Endothelial cell of umbilical vein (primary cell): ENCODE data around the gene DAB1. TPM values are rescaled to one million over a fixed set of nuclear protein-coding genes. Genes with fewer than 3 reads are reported as not detected.

Experiments
- BruUV-seq: library from RNA; stranded (reverse); fragments of 400-500 nt; replicated peaks from 2 replicates; lab custom pipeline; 2021; lab: Mats Ljungman, UMichigan
- CTCF ChIA-PET: fragments of 300-600, 350-600 bp; sonication (Branson Sonifier 250); formaldehyde crosslinking; loops from one replicate; lab custom pipeline; 2021; ENCODE audit warnings: antibody characterized with exemption, inconsistent platforms; lab: Charles Lee
- POLR2A ChIA-PET: fragments of 300-600, 350-600 bp; sonication (Branson Sonifier 250); formaldehyde crosslinking; loops from one replicate; lab custom pipeline; 2021; ENCODE audit warnings: antibody characterized with exemption, inconsistent platforms; lab: Charles Lee
- DNase-seq: peaks from one replicate; pipeline ENCODE4 v3.0.0-alpha.2; 2011; ENCODE audit warnings: low read depth, low spot score
- FAIRE-seq: peaks from 2 replicates; lab custom pipeline; 2011; peaks lifted over from hg19 to GRCh38; lab: Jason Lieb, UNC
- H2AFZ ChIP-seq: 2 replicates; pipeline ENCODE4 v1.6.0; 2012; ENCODE audit warnings: low read depth, low read length, control low read depth, inconsistent platforms
- H3K27ac ChIP-seq: 2 replicates; pipeline ENCODE4 v1.5.1; 2011; ENCODE audit warnings: low read depth, mild to moderate bottlenecking, control low read depth, low read length, moderate library complexity; ENCODE audit not compliant: insufficient read depth
- H3K27me3 ChIP-seq, 2 experiments: 2 replicates each; pipeline versions ENCODE4 v1.6.0 to v1.6.1; 2011; ENCODE audit warnings: low read length in 2 of 2, mixed read lengths in 1 of 2; ENCODE audit not compliant: control insufficient read depth in 2 of 2, insufficient read depth in 2 of 2
- H3K36me3 ChIP-seq, 2 experiments: 2 replicates in 1 of 2; 3 replicates in 1 of 2; pipeline ENCODE4 v1.5.1; 2011; ENCODE audit warnings: low read length in 2 of 2, mild to moderate bottlenecking in 1 of 2, moderate library complexity in 1 of 2; ENCODE audit not compliant: control insufficient read depth in 2 of 2, insufficient read depth in 2 of 2; ENCODE audit errors: extremely low read depth in 1 of 2
- H3K4me1 ChIP-seq: 3 replicates; pipeline ENCODE4 v1.5.1; 2011; ENCODE audit warnings: mild to moderate bottlenecking, low read length; ENCODE audit not compliant: control insufficient read depth, insufficient read depth; ENCODE audit errors: extremely low read depth
- H3K4me2 ChIP-seq: 2 replicates; pipeline ENCODE4 v1.6.1; 2011; ENCODE audit warnings: low read length, control low read depth, mixed read lengths; ENCODE audit not compliant: insufficient read depth
- H3K4me3 ChIP-seq, 3 experiments: fragments of 200-600 bp in 1 of 3; sonication (generic), shearing (Covaris generic) in 1 of 3; replicated peaks in 1 of 3; 2 replicates each; pipeline ENCODE4 v1.5.1; 2011 to 2016; ENCODE audit warnings: control low read depth in 3 of 3, low read length in 3 of 3, mild to moderate bottlenecking in 2 of 3, inconsistent platforms in 1 of 3, low read depth in 1 of 3, moderate library complexity in 1 of 3; ENCODE audit not compliant: insufficient read depth in 1 of 3
- H3K79me2 ChIP-seq: 2 replicates; pipeline ENCODE4 v1.6.0; 2012; ENCODE audit warnings: low read length, inconsistent platforms; ENCODE audit not compliant: control insufficient read depth, insufficient read depth
- H3K9ac ChIP-seq: replicated peaks from 2 replicates; pipeline ENCODE3; 2011; ENCODE audit warnings: low read length, control low read depth; ENCODE audit not compliant: insufficient read depth; ENCODE audit errors: extremely low read depth
- H3K9me1 ChIP-seq: replicated peaks from 3 replicates; pipeline ENCODE4 v1.6.0; 2011; ENCODE audit warnings: mild to moderate bottlenecking, low read length; ENCODE audit not compliant: control insufficient read depth, insufficient read depth; ENCODE audit errors: extremely low read depth
- H3K9me3 ChIP-seq: replicated peaks from 2 replicates; pipeline ENCODE4 v1.5.1; 2012; ENCODE audit warnings: low read length, inconsistent platforms; ENCODE audit not compliant: control insufficient read depth, insufficient read depth
- H4K20me1 ChIP-seq: replicated peaks from 2 replicates; pipeline ENCODE3; 2011; ENCODE audit warnings: mild to moderate bottlenecking, low read length; ENCODE audit not compliant: control insufficient read depth, insufficient read depth; ENCODE audit errors: extremely low read depth
- EZH2 ChIP-seq: IDR thresholded peaks from 2 replicates; pipeline ENCODE4 v1.6.1; 2012; ENCODE audit warnings: borderline replicate concordance, low read depth, mild to moderate bottlenecking, moderate library complexity, low read length, inconsistent platforms; ENCODE audit not compliant: severe bottlenecking
- FOS ChIP-seq: IDR thresholded peaks from 2 replicates; pipeline ENCODE4 v1.6.1; 2011; ENCODE audit warnings: mild to moderate bottlenecking, low read length, moderate library complexity, borderline replicate concordance; ENCODE audit not compliant: insufficient read depth
- GATA2 ChIP-seq: IDR thresholded peaks from 2 replicates; pipeline ENCODE4 v1.7.0; 2011; ENCODE audit warnings: low read depth, mild to moderate bottlenecking, moderate library complexity, mixed read lengths, low read length; ENCODE audit not compliant: insufficient read length, insufficient read depth
- JUN ChIP-seq: IDR thresholded peaks from 2 replicates; pipeline ENCODE4 v1.6.1; 2011; ENCODE audit warnings: borderline replicate concordance, low read depth; ENCODE audit not compliant: insufficient read length, insufficient read depth
- MAX ChIP-seq: IDR thresholded peaks from 2 replicates; pipeline ENCODE4 v1.6.1; 2011; ENCODE audit not compliant: insufficient read depth, insufficient read length
- POLR2A ChIP-seq: IDR thresholded peaks from 2 replicates; pipeline ENCODE4 v1.6.1; 2012; ENCODE audit warnings: low read depth, mild to moderate bottlenecking, control low read depth, low read length
- POLR2AphosphoS5 ChIP-seq: IDR thresholded peaks from 2 replicates; pipeline ENCODE4 v1.6.1; 2012; ENCODE audit warnings: low read depth, mild to moderate bottlenecking, control low read depth, low read length, moderate library complexity; ENCODE audit not compliant: insufficient read depth
- dilution Hi-C: fragments of 300-500 bp; cut with MboI; formaldehyde crosslinking; loops from one replicate; pipeline ENCODE4 v1.15.0; 2019; ENCODE audit warnings: low sequenced_read_pairs; ENCODE audit not compliant: extremely low pct_ligation_motif_present
- intact Hi-C: fragments of 100-400 bp; cut with micrococcal nuclease; formaldehyde crosslinking; loops from one replicate; pipeline ENCODE4 v1.10.0; 2022
- polyA plus RNA-seq, 4 experiments: library from polyadenylated mRNA; depleted of rRNA in 3 of 4; stranded (reverse) in 3 of 4; unstranded in 1 of 4; fragments of >200 nt; gene quantifications; 2 replicates each; pipeline versions ENCODE4 v1.2.1 to v1.2.3, GENCODE V29; 2011 to 2012; ENCODE audit warnings: missing spikeins in 1 of 4
- total RNA-seq: library from RNA; stranded (reverse); gene quantifications from 2 replicates; pipeline ENCODE4 v1.2.3, GENCODE V29; 2021
- TF ChIP-seq, protein P1 (sequence below), 2 donors: IDR thresholded peaks; 1 replicate in 1 of 2; 2 replicates in 1 of 2; pipeline ENCODE4 v1.5.1; 2011; ENCODE audit warnings: low read length in 2 of 2, mild to moderate bottlenecking in 2 of 2, moderate library complexity in 2 of 2, control low read depth in 1 of 2, inconsistent platforms in 1 of 2, low read depth in 1 of 2; ENCODE audit not compliant: insufficient read depth in 1 of 2; ENCODE audit errors: extremely low read depth in 1 of 2

DAB1 gene
- total and polyA plus RNA-seq, 2 donors (not counting 3 experiments of a cell fraction or from before 2014, with no cell fraction given) = not detected

DNA sequence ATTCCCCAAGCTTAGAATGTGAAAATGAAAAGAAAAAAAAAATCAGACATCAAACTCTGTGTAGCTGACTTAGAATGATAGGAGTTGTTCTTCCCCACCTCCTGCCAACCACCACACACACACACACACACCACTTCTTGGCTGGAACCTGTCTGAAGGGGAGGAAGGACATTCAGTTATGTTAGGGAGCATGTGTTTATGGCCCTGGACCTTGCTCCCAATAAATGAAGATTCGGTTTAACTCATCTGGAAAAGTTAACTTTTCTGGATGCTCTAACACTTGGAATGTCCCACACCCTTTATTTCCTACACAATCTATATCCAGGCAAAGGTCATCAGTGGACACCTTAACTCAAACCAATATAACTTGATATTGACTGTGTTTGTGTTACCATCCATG is 112.4 kb downstream of the DAB1 start:
- FAIRE-seq (no peak), DNase-seq (no peak)
- Histone ChIP-seq H3K4me2 (no peak overlapping the region), H3K4me1 (no peaks in the 10 kb centered on the region), H3K27ac (no peak overlapping the region), H3K36me3 (no peaks in the 10 kb centered on the region), H3K27me3 (no peaks in the 10 kb centered on the region), H2AFZ (no peak overlapping the region), H3K4me3 (no peak overlapping the region), H3K9me3 (peaks cover 2% of the 10 kb centered on the region), H3K79me2 (no peaks in the 10 kb centered on the region), H3K9ac (no peak overlapping the region), H4K20me1 (no peaks in the 10 kb centered on the region), H3K9me1 (no peaks in the 10 kb centered on the region)
- intact Hi-C loops (no loop called here), dilution Hi-C loops (no loop called here)
- no TSS peak for BruUV-seq
- CTCF ChIA-PET = no interaction called here
- TF ChIP-seq EZH2 = no peak
- TF ChIP-seq GATA2 = no peak
- TF ChIP-seq POLR2A = no peak
- no peak for TF ChIP-seq POLR2AphosphoS5
- TF ChIP-seq, protein P1, sequence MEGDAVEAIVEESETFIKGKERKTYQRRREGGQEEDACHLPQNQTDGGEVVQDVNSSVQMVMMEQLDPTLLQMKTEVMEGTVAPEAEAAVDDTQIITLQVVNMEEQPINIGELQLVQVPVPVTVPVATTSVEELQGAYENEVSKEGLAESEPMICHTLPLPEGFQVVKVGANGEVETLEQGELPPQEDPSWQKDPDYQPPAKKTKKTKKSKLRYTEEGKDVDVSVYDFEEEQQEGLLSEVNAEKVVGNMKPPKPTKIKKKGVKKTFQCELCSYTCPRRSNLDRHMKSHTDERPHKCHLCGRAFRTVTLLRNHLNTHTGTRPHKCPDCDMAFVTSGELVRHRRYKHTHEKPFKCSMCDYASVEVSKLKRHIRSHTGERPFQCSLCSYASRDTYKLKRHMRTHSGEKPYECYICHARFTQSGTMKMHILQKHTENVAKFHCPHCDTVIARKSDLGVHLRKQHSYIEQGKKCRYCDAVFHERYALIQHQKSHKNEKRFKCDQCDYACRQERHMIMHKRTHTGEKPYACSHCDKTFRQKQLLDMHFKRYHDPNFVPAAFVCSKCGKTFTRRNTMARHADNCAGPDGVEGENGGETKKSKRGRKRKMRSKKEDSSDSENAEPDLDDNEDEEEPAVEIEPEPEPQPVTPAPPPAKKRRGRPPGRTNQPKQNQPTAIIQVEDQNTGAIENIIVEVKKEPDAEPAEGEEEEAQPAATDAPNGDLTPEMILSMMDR (IDR thresholded peaks at IDR 0.05; ENCODE audit: extremely low read depth in 1 of 2, insufficient read depth in 1 of 2, low read depth in 1 of 2, low read length in 2 of 2) = no peak
- no peak for TF ChIP-seq FOS
- TF ChIP-seq JUN = no peak
- POLR2A ChIA-PET = no interaction called here

DNA sequence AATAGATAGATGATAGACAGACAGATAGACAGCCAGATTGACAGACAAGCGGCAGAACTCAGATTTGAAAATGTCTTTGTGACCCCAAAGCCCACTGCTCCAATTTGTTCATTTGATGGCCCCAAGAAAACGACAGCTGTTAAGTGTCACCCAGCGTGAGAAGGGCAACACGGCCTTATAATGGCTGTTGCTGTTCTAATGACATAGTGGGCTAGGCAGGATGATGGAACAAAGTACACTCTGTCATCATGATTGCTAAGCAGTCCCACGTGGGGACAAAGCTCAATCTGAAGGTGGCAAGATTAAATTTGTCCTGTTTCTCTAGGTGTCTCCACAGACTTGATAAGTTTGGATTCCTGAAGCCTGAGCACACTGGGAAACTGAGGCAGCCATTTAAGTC is 112.9 kb downstream of the DAB1 start:
- Histone ChIP-seq H3K27me3 (no peaks in the 10 kb centered on the region), H3K9ac (no peak overlapping the region), H3K79me2 (no peaks in the 10 kb centered on the region), H2AFZ (no peak overlapping the region), H3K9me1 (no peaks in the 10 kb centered on the region), H3K36me3 (no peaks in the 10 kb centered on the region), H3K27ac (no peak overlapping the region), H3K4me2 (no peak overlapping the region), H4K20me1 (no peaks in the 10 kb centered on the region), H3K4me1 (no peaks in the 10 kb centered on the region), H3K9me3 (peaks cover 2% of the 10 kb centered on the region), H3K4me3 (no peak overlapping the region)
- intact Hi-C loops = no loop called here
- no peak for DNase-seq
- dilution Hi-C loops = no loop called here
- ChIA-PET POLR2A (no interaction called here), CTCF (no interaction called here)
- TF ChIP-seq MAX = no peak
- no peak for TF ChIP-seq FOS
- TF ChIP-seq, protein P1 (IDR thresholded peaks at IDR 0.05; ENCODE audit: extremely low read depth in 1 of 2, insufficient read depth in 1 of 2, low read depth in 1 of 2, low read length in 2 of 2) = no peak
- no peak for TF ChIP-seq GATA2
- no peak for TF ChIP-seq POLR2A
- FAIRE-seq = no peak
- BruUV-seq = no TSS peak
